Endodermal cell (in vitro differentiated cells): ENCODE results near the gene CEBPZ. TPM values are rescaled to one million over a fixed set of nuclear protein-coding genes. Genes with fewer than 3 reads are reported as not detected.

ENCODE experiments used
- DNase-seq: peaks from one replicate; pipeline ENCODE4 v3.0.0-alpha.2; 2017
- H3K27ac ChIP-seq: 2 replicates; pipeline ENCODE4 v1.5.1; 2013; ENCODE audit warnings: mild to moderate bottlenecking, low read depth, low read length, moderate library complexity
- H3K27me3 ChIP-seq: 2 replicates; pipeline ENCODE4 v1.6.1; 2013; ENCODE audit warnings: mild to moderate bottlenecking, low read length, moderate library complexity; ENCODE audit not compliant: insufficient read depth, control insufficient read depth, poor library complexity, severe bottlenecking
- H3K36me3 ChIP-seq: 2 replicates; pipeline ENCODE4 v1.7.0; 2013; ENCODE audit warnings: mild to moderate bottlenecking, low read length, moderate library complexity; ENCODE audit not compliant: control insufficient read depth, insufficient read depth
- H3K4me1 ChIP-seq: one replicate; pipeline ENCODE4 v1.7.0; 2013; ENCODE audit warnings: low read length; ENCODE audit not compliant: control insufficient read depth, insufficient read depth
- H3K4me3 ChIP-seq: 2 replicates; pipeline ENCODE4 v1.5.1; 2013; ENCODE audit warnings: mild to moderate bottlenecking, low read length, moderate library complexity
- H3K9ac ChIP-seq: 2 replicates; pipeline ENCODE4 v1.6.1; 2013; ENCODE audit warnings: mild to moderate bottlenecking, low read length, moderate library complexity; ENCODE audit not compliant: poor library complexity, severe bottlenecking; ENCODE audit errors: extremely low read depth
- H3K9me3 ChIP-seq: 2 replicates; pipeline ENCODE4 v1.6.1; 2013; ENCODE audit warnings: mild to moderate bottlenecking, low read length, moderate library complexity; ENCODE audit not compliant: control insufficient read depth
- H3K27ac Mint-ChIP-seq: 2 replicates; pipeline ENCODE4 v1.8.0; 2020; ENCODE audit warnings: mixed read lengths
- H3K27me3 Mint-ChIP-seq: 2 replicates; pipeline ENCODE4 v1.8.0; 2021; ENCODE audit warnings: mild to moderate bottlenecking, mixed read lengths; ENCODE audit not compliant: insufficient read depth
- H3K36me3 Mint-ChIP-seq: 2 replicates; pipeline ENCODE4 v1.8.0; 2020; ENCODE audit warnings: low read depth, mixed read lengths
- H3K4me1 Mint-ChIP-seq: 2 replicates; pipeline ENCODE4 v1.8.0; 2020; ENCODE audit warnings: mixed read lengths
- H3K4me3 Mint-ChIP-seq: 2 replicates; pipeline ENCODE4 v1.8.0; 2020; ENCODE audit warnings: mild to moderate bottlenecking, moderate library complexity, mixed read lengths
- H3K9me3 Mint-ChIP-seq: 2 replicates; pipeline ENCODE4 v1.8.0; 2020; ENCODE audit warnings: mild to moderate bottlenecking, mixed read lengths
- CTCF ChIP-seq: fragments of 200-600 bp; sonication (generic); conservative IDR thresholded peaks from 2 replicates; pipeline ENCODE4 v1.5.0; 2021; ENCODE audit warnings: antibody characterized with exemption, mild to moderate bottlenecking
- WGBS, 2 experiments: methylation state at CpG; one replicate each; pipeline versions ENCODE4 v1.1.5 to v1.1.7; 2013; ENCODE audit warnings: missing lambda C conversion rate in 2 of 2, mixed read lengths in 1 of 2; ENCODE audit not compliant: insufficient coverage in 1 of 2, insufficient read length in 1 of 2; 5-methylcytosine and 5-hydroxymethylcytosine counted together
- total RNA-seq, 2 donors: library from RNA; stranded (reverse); fragmentation: NEBNext Ultra II Directional in 1 of 2; extraction: Animal tissue kit (Norgen Biotek cat#: 25700) in 1 of 2; gene quantifications; 2 replicates in 1 of 2; 3 replicates in 1 of 2; pipeline ENCODE4 v1.2.1, GENCODE V29; 2021

The CEBPZ gene
- total RNA-seq, 2 donors from 2014 or later: 66.9 to 80.5 TPM

GRCh38 chr2:37263839-37264238 is 32.4 kb upstream of the CEBPZ start:
- Histone ChIP-seq H3K27me3 (no peaks in the 10 kb centered on the region), H3K9me3 (no peaks in the 10 kb centered on the region), H3K36me3 (peaks cover 87% of the 10 kb centered on the region), H3K4me3 (no peak overlapping the region), H3K9ac (no peak overlapping the region), H3K27ac (no peak overlapping the region), H3K4me1 (peaks cover 2% of the 10 kb centered on the region)
- H3K4me3 Mint-ChIP-seq: no peak overlapping the region
- TF ChIP-seq CTCF: peak; percentile 55
- 89 to 95% methylated on average over 2 of the region's 2 CpGs for WGBS, 2 experiments
- peaks cover 12% of the 10 kb centered on the region for H3K4me1 Mint-ChIP-seq
- no peaks in the 10 kb centered on the region for H3K9me3 Mint-ChIP-seq
- peaks cover 65% of the 10 kb centered on the region for H3K36me3 Mint-ChIP-seq
- no peak for DNase-seq
- peak overlapping the region; percentile 8 for H3K27ac Mint-ChIP-seq
- H3K27me3 Mint-ChIP-seq: no peaks in the 10 kb centered on the region

GRCh38 chr2:37262522-37262921 is 31.1 kb upstream of the CEBPZ start:
- peak overlapping the region; percentile 52 for H3K27ac Mint-ChIP-seq
- H3K27me3 Mint-ChIP-seq: no peaks in the 10 kb centered on the region
- Histone ChIP-seq H3K27ac (no peak overlapping the region), H3K4me1 (peaks cover 2% of the 10 kb centered on the region), H3K27me3 (no peaks in the 10 kb centered on the region), H3K4me3 (no peak overlapping the region), H3K36me3 (peaks cover 87% of the 10 kb centered on the region), H3K9me3 (no peaks in the 10 kb centered on the region), H3K9ac (no peak overlapping the region)
- no peaks in the 10 kb centered on the region for H3K9me3 Mint-ChIP-seq
- TF ChIP-seq CTCF: no peak
- 95% methylated on average over 2 of the region's 2 CpGs; no CpG with 5 or more reads in 1 of the 2 experiments for WGBS, 2 experiments
- H3K4me3 Mint-ChIP-seq: no peak overlapping the region
- peaks cover 12% of the 10 kb centered on the region for H3K4me1 Mint-ChIP-seq
- H3K36me3 Mint-ChIP-seq: peaks cover 67% of the 10 kb centered on the region
- no peak for DNase-seq

- no peak for DNase-seq
- Mint-ChIP-seq H3K9me3 (no peaks in the 10 kb centered on the region), H3K36me3 (peaks cover 63% of the 10 kb centered on the region), H3K27me3 (no peaks in the 10 kb centered on the region), H3K4me3 (peak overlapping the region; percentile 6), H3K27ac (peak overlapping the region; percentile 45), H3K4me1 (peaks cover 26% of the 10 kb centered on the region)
- 73% methylated on average over 4 of the region's 5 CpGs; no CpG with 5 or more reads in 1 of the 2 experiments for WGBS, 2 experiments
- H3K27ac ChIP-seq: no peak overlapping the region
- no peak for TF ChIP-seq CTCF
- peaks cover 32% of the 10 kb centered on the region for H3K4me1 ChIP-seq
- peaks cover 96% of the 10 kb centered on the region for H3K36me3 ChIP-seq
- no peaks in the 10 kb centered on the region for H3K9me3 ChIP-seq
- no peaks in the 10 kb centered on the region for H3K27me3 ChIP-seq
- H3K4me3 ChIP-seq: peak overlapping the region; percentile 65
- no peak overlapping the region for H3K9ac ChIP-seq
Measured at GRCh38 chr2:37250869-37251740, 19.7 kb upstream of the CEBPZ start.
